HEK293 (cell line): Measurements from ENCODE around the gene AKAP12.

Source experiments
- AEBP2 ChIP-seq: fragments of 450-650 bp; formaldehyde crosslinking; IDR thresholded peaks from 2 replicates; pipeline ENCODE4 v1.5.1; 2016; ENCODE audit warnings: missing biosample characterization, missing genetic modification characterization, borderline replicate concordance
- ELK4 ChIP-seq: IDR thresholded peaks from 2 replicates; pipeline ENCODE4 v1.6.1; 2011; ENCODE audit warnings: mild to moderate bottlenecking, low read depth, low read length, borderline replicate concordance
- HOXD13 ChIP-seq: sonication (generic); formaldehyde crosslinking; IDR thresholded peaks from 2 replicates; pipeline ENCODE4 v1.8.0; 2022; ENCODE audit warnings: missing genetic modification reagents, borderline replicate concordance
- IKZF3 ChIP-seq: fragments of 450-650 bp; IDR thresholded peaks from 2 replicates; pipeline ENCODE4 v1.5.0; 2018; ENCODE audit warnings: missing biosample characterization, mild to moderate bottlenecking, missing genetic modification characterization, moderate library complexity
- OVOL3 ChIP-seq: fragments of 450-650 bp; formaldehyde crosslinking; IDR thresholded peaks from 2 replicates; pipeline ENCODE4 v1.5.1; 2016; ENCODE audit warnings: missing biosample characterization, missing genetic modification characterization
- PRDM1 ChIP-seq: fragments of 450-650 bp; formaldehyde crosslinking; IDR thresholded peaks from 2 replicates; pipeline ENCODE4; 2016; ENCODE audit warnings: missing biosample characterization, missing genetic modification characterization
- REPIN1 ChIP-seq: fragments of 450-650 bp; formaldehyde crosslinking; IDR thresholded peaks from 2 replicates; pipeline ENCODE4 v1.5.1; 2017; ENCODE audit warnings: missing biosample characterization, missing genetic modification characterization, low read depth
- ZFP37 ChIP-seq: fragments of 450-650 bp; formaldehyde crosslinking; IDR thresholded peaks from 2 replicates; pipeline ENCODE4 v1.5.1; 2016; ENCODE audit warnings: missing biosample characterization, missing genetic modification characterization
- ZFP69B ChIP-seq: fragments of 450-650 bp; formaldehyde crosslinking; IDR thresholded peaks from 2 replicates; pipeline ENCODE4 v1.5.1; 2016; ENCODE audit warnings: missing biosample characterization, missing genetic modification characterization
- ZIC2 ChIP-seq: fragments of 450-650 bp; formaldehyde crosslinking; IDR thresholded peaks from 2 replicates; pipeline ENCODE4 v1.5.1; 2016; ENCODE audit warnings: missing biosample characterization, missing genetic modification characterization
- ZNF155 ChIP-seq: fragments of 450-650 bp; formaldehyde crosslinking; IDR thresholded peaks from 2 replicates; pipeline ENCODE4 v1.5.1; 2016; ENCODE audit warnings: missing biosample characterization, missing genetic modification characterization
- ZNF175 ChIP-seq: fragments of 450-650 bp; formaldehyde crosslinking; IDR thresholded peaks from 2 replicates; pipeline ENCODE4 v1.5.1; 2016; ENCODE audit warnings: missing biosample characterization, missing genetic modification characterization
- ZNF18 ChIP-seq: fragments of 450-650 bp; formaldehyde crosslinking; IDR thresholded peaks from 2 replicates; pipeline ENCODE4 v1.5.1; 2016; ENCODE audit warnings: missing biosample characterization, missing genetic modification characterization
- ZNF2 ChIP-seq: fragments of 450-650 bp; formaldehyde crosslinking; IDR thresholded peaks from 2 replicates; pipeline ENCODE4 v1.5.1; 2016; ENCODE audit warnings: missing biosample characterization, missing genetic modification characterization
- ZNF211 ChIP-seq: fragments of 450-650 bp; formaldehyde crosslinking; IDR thresholded peaks from 2 replicates; pipeline ENCODE4 v1.5.1; 2016; ENCODE audit warnings: low read depth, missing biosample characterization, missing genetic modification characterization
- ZNF514 ChIP-seq: fragments of 450-650 bp; formaldehyde crosslinking; IDR thresholded peaks from 2 replicates; pipeline ENCODE4 v1.5.1; 2016; ENCODE audit warnings: missing biosample characterization, missing genetic modification characterization
- ZNF518A ChIP-seq: fragments of 450-650 bp; formaldehyde crosslinking; conservative IDR thresholded peaks from 2 replicates; pipeline ENCODE4 v1.5.1; 2016; ENCODE audit warnings: low read depth, missing biosample characterization, missing genetic modification characterization
- ZNF521 ChIP-seq: fragments of 450-650 bp; formaldehyde crosslinking; IDR thresholded peaks from 2 replicates; pipeline ENCODE4 v1.5.1; 2017; ENCODE audit warnings: missing biosample characterization, mild to moderate bottlenecking, missing genetic modification characterization
- ZNF529 ChIP-seq: fragments of 450-650 bp; formaldehyde crosslinking; IDR thresholded peaks from 2 replicates; pipeline ENCODE4 v1.5.1; 2017; ENCODE audit warnings: missing genetic modification characterization, missing biosample characterization; ENCODE audit not compliant: insufficient replicate concordance
- ZNF555 ChIP-seq: fragments of 450-650 bp; formaldehyde crosslinking; conservative IDR thresholded peaks from 2 replicates; pipeline ENCODE4 v1.5.1; 2017; ENCODE audit warnings: missing biosample characterization, mild to moderate bottlenecking, missing genetic modification characterization, inconsistent platforms
- ZNF560 ChIP-seq: fragments of 450-650 bp; formaldehyde crosslinking; IDR thresholded peaks from 2 replicates; pipeline ENCODE4 v1.5.1; 2017; ENCODE audit warnings: missing biosample characterization, missing genetic modification characterization, borderline replicate concordance
- ZNF561 ChIP-seq: fragments of 450-650 bp; IDR thresholded peaks from 2 replicates; pipeline ENCODE4 v1.5.1; 2018; ENCODE audit warnings: missing biosample characterization, missing genetic modification characterization, borderline replicate concordance
- ZNF623 ChIP-seq: fragments of 450-650 bp; formaldehyde crosslinking; IDR thresholded peaks from 2 replicates; pipeline ENCODE4 v1.5.1; 2016; ENCODE audit warnings: missing biosample characterization, missing genetic modification characterization
- ZNF624 ChIP-seq: fragments of 450-650 bp; formaldehyde crosslinking; IDR thresholded peaks from 2 replicates; pipeline ENCODE4 v1.5.1; 2017; ENCODE audit warnings: missing biosample characterization, missing genetic modification characterization
- ZNF629 ChIP-seq: fragments of 450-650 bp; formaldehyde crosslinking; IDR thresholded peaks from 2 replicates; pipeline ENCODE4 v1.5.1; 2017; ENCODE audit warnings: missing biosample characterization, missing genetic modification characterization
- ZNF639 ChIP-seq: fragments of 450-650 bp; formaldehyde crosslinking; IDR thresholded peaks from 2 replicates; pipeline ENCODE4 v1.5.1; 2016; ENCODE audit warnings: missing biosample characterization, missing genetic modification characterization
- ZNF664 ChIP-seq: fragments of 450-650 bp; formaldehyde crosslinking; IDR thresholded peaks from 2 replicates; pipeline ENCODE4 v1.5.1; 2016; ENCODE audit warnings: missing biosample characterization, missing genetic modification characterization
- ZNF768 ChIP-seq: fragments of 450-650 bp; formaldehyde crosslinking; IDR thresholded peaks from 2 replicates; pipeline ENCODE4 v1.5.1; 2018; ENCODE audit warnings: missing biosample characterization, mild to moderate bottlenecking, missing genetic modification characterization
- ZNF791 ChIP-seq: fragments of 450-650 bp; formaldehyde crosslinking; IDR thresholded peaks from 2 replicates; pipeline ENCODE4 v1.5.1; 2016; ENCODE audit warnings: missing biosample characterization, missing genetic modification characterization
- ZSCAN23 ChIP-seq: fragments of 450-650 bp; formaldehyde crosslinking; IDR thresholded peaks from 2 replicates; pipeline ENCODE4 v1.5.1; 2016; ENCODE audit warnings: missing biosample characterization, missing genetic modification characterization
- ZXDB ChIP-seq: fragments of 450-650 bp; formaldehyde crosslinking; IDR thresholded peaks from 2 replicates; pipeline ENCODE4 v1.5.1; 2016; ENCODE audit warnings: missing biosample characterization, missing genetic modification characterization

The AKAP12 gene

GRCh38 chr6:151240036-151240685 is 394 bp downstream of the AKAP12 start (continued):
- TF ChIP-seq ZNF18 (tag by site-specific recombination), result no peak
- TF ChIP-seq ZNF514 (tag by site-specific recombination), result no peak
- TF ChIP-seq ZFP69B (tag by site-specific recombination), result no peak
- TF ChIP-seq ZNF518A (tag by site-specific recombination), result no peak
- TF ChIP-seq ZSCAN23 (tag by site-specific recombination), result no peak
- no peak for TF ChIP-seq ZNF529 (tag by site-specific recombination)
- TF ChIP-seq ELK4, result no peak
- TF ChIP-seq ZIC2 (tag by site-specific recombination), result peak; percentile 17; the same call in 1 of the 2 replicates
- TF ChIP-seq OVOL3 (tag by site-specific recombination), result no peak
- no peak for TF ChIP-seq ZNF2 (tag by site-specific recombination)
- TF ChIP-seq ZNF623, result no peak
- no peak for TF ChIP-seq IKZF3 (tag by site-specific recombination)
- no peak for TF ChIP-seq ZNF768 (tag by site-specific recombination)
- TF ChIP-seq ZFP37 (tag by site-specific recombination), result no peak
- TF ChIP-seq AEBP2, result no peak
- no peak for TF ChIP-seq ZNF211 (tag by site-specific recombination)
- no peak for TF ChIP-seq REPIN1 (tag by site-specific recombination)
- no peak for TF ChIP-seq ZNF664 (tag by site-specific recombination)
- TF ChIP-seq ZNF639, result no peak
- peak; percentile 88 for TF ChIP-seq ZXDB (tag by site-specific recombination)
- TF ChIP-seq ZNF791, result no peak
- peak; percentile 30; the same call in 1 of the 2 replicates for TF ChIP-seq ZNF629 (tag by site-specific recombination)
- TF ChIP-seq ZNF155 (tag by site-specific recombination), result no peak
- no peak for TF ChIP-seq ZNF555 (tag by site-specific recombination)
- TF ChIP-seq ZNF521 (tag by site-specific recombination), result no peak
- no peak for TF ChIP-seq ZNF560 (tag by site-specific recombination)
- TF ChIP-seq PRDM1, result no peak
- TF ChIP-seq ZNF624 (tag by site-specific recombination), result no peak
- TF ChIP-seq ZNF175, result no peak
- TF ChIP-seq ZNF561 (tag by site-specific recombination), result peak; percentile 73; the same call in 1 of the 2 replicates
- 0 out of 2 replicates have a peak, but pooled peaks have one; percentile 33 for TF ChIP-seq HOXD13 (CRISPR knock-in tag)
